GM21619 (cell line): ENCODE data around the gene LRRC26.

ENCODE experiments used
- ATAC-seq: cut with Tn5 transposase; IDR thresholded peaks from one replicate; pipeline ENCODE4 v1.9.1; 2021; ENCODE audit not compliant: unreplicated experiment

Gene LRRC26

GRCh38 chr9:137184881-137185660 is 15.2 kb upstream of the LRRC26 start:
- ATAC-seq, result no peak

GRCh38 chr9:137183980-137184595 is 14.2 kb upstream of the LRRC26 start:
- no peak for ATAC-seq

DNA sequence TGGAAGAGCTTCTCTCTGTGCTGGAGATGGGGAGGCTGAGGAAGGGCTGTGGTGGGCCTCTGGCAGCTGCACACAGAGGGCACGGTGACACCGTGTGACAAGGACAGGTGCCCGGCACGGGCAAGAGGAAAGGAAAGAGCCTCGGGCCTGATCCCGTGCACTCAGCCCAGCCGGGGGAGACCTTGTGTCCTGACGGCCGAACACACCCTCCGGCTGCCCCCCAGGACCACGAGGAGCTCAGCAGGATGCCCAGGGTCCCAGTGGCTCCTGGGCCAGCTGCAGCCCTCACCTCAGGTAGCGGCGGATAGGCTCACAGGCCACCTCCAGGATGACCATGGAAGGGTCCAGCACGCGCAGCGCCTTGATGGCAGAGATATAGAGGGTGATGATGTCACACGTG is 13.0 kb upstream of the LRRC26 start:
- no peak for ATAC-seq

GRCh38 chr9:137181680-137182079 is 11.8 kb upstream of the LRRC26 start:
- ATAC-seq, result no peak

GRCh38 chr9:137180491-137180890 is 10.6 kb upstream of the LRRC26 start:
- ATAC-seq, result no peak

DNA sequence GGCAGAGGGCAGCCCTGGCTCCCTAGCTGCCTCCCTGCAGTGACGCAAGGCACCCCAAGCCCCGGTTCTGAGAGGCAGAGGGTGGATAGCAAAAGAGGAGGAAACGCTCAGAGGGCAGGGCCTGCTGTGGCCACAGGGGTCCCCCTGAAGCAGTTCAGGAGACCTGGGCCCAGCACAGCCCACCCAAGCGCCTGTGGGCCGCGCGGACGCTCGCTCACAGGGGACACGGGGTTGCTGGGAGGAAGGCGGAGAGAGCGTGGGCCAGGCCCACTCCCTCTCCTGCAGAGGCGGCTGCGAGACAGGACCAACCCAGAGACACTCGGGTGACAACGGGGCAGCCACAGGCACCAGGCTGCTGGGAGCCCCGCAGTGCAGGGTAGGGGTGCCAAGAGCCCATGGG is 9.9 kb upstream of the LRRC26 start:
- no peak for ATAC-seq

- no peak for ATAC-seq
Observed at GRCh38 chr9:137178939-137179630, 9.2 kb upstream of the LRRC26 start.

DNA sequence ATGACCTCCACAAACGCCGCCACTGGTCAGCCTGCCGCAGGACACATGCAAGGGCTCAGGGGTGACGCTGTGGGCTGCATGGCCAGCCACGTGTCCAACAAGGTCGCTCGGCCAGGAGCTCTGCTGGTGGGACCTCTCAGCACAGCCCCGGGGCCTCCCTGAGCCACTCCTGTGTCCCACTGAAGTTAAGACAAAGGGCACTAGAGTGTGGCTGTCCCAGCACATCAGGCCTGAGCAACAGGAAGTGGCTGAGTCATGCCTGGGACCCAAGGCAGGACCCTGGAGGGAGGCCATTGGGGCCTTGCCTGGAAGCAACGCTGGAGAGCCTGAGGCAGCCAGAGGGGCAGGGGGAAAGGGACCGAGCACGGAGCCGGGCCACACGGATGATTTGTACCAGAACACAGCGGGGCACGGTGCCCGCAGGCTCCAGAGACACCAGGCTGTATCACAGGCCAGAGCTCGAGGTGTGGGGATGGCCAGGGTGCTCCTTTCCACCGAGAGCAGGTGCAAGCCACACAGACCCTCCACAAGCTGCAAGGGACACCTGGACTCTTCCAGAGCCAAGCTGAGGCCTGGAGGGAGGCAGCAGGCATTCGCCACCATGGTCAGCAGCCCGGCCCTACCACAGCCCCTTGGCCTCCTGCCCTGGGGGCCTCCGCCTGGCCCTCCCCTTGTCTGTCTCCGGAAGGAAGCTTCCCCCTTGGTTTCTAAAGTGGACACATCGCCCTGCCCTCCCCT is 8.5 kb upstream of the LRRC26 start:
- ATAC-seq, result no peak

DNA sequence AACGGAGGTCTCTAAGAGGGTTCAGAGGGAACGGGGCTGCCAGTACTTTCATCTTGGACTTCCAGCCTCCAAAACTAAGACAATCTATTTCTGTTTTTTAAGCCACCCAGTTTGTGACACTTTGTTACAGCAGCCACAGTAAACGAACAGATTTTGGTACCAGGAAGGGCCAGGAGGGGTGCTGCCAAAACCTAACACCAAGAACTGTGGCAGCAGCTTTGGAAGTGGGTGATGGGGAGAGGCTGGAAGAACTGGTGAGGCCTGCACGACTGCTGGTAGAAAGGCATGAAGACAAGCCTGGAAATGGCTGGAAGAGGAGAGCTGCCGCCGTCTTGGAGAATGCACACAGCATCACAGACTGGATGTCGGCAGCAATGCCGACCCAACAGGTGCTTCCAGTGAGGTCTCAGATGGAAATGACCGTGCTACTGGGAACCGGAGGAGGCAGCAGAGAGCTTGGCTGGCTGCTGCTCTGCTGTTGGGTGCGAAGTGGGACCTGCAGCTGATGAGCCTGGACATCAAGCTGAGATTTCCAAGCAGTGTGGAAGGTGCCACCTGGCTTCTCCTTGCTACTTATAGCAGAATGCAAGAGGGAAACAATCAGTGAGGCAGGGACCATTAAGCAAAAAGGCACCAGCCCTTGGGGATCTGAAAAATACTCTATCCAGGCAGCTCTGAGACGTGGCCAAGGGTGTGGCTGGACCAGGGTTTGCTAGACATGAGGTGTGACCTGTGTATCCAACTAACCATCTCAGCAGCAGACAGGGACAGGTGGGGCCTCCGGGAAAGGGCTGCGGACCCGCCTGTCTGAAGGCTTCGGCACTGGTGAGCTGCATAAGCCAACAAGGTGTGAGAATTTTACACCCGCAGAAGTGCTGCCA is 6.7 kb upstream of the LRRC26 start:
- ATAC-seq, result no peak

- ATAC-seq, result no peak
Observed at GRCh38 chr9:137175345-137175961, 5.6 kb upstream of the LRRC26 start.

GRCh38 chr9:137174722-137175293 is 5.0 kb upstream of the LRRC26 start:
- ATAC-seq, result no peak

- ATAC-seq, result no peak
Observed at GRCh38 chr9:137173796-137174664, 4.2 kb upstream of the LRRC26 start.

DNA sequence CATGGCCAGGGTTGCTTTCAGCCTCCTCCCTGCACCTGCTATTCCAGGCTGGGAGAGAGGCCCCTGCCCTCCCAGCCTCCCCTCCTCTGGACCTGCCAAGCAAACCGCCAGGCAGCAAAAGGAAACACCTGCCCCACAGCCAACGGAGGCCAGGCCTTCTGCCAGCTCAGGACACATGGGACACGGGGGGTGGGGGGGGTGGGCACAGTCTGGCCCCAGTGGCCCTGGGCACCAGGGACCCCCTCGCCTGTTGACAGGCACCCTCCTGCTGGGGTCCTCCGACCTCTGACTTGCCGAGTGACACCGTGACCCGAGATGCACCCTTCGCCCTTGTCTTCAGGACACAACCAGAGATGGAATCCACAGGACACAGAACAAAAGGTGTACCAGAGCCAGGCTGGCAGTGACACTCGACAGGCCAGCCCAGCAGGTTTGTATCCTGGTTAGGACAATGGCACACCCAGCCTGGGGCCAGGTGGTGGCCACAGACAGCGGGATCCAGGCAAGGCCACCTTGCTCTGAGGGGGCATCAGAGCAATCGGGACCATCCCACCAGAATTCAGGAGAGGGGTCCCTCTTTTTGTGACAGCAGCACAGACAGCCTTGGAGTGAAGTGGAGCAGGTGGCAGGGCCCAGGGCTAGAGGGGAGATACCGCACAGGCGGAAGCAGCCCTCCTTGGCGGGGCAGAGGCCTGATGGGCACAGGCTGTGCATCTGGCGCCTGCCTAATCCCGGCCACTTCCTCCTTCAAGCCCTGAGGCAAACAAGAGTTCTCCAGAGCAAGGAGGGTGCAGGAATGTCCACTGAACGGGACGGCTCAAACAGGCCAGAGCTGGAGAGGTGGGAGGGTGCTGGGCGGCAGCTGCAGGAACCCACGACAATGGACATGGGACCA is 3.3 kb upstream of the LRRC26 start:
- no peak for ATAC-seq

- ATAC-seq, result no peak
Observed at GRCh38 chr9:137171149-137171900, 1.5 kb upstream of the LRRC26 start.

DNA sequence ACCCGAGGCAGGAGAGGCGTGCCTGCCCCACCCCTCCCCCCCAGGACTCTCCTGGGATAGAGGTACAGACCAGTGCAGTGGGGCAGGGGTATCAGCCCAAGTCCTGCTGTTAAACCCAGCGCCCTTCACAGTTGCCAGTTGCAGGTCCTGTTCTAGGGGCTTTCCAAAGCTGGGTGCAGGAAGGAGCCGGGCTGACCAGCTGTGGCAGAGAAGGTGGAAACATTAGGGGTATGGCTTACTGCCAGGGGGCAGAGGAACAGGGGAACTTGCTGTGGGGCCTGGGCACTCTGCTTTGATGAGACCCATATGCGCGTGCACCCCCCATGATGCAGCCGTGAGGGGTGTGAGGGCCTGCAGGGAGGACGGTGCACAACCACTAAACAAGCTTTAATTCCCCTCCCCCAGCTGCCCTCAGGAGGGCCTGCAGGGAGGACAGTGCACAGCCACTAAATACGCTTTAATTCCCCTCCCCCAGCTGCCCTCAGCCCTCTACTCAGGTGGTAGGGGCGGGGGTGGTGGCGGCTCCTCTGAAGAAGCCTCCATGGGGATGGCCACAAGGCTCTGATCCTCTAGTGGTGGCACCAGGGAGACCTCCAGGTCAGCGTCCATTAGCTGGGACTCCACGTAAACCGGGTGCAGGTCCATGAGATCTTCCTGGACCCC is 766 bp upstream of the LRRC26 start:
- no peak for ATAC-seq
